ENCODE measurements around the gene LRRC9.

Gene LRRC9

DNA sequence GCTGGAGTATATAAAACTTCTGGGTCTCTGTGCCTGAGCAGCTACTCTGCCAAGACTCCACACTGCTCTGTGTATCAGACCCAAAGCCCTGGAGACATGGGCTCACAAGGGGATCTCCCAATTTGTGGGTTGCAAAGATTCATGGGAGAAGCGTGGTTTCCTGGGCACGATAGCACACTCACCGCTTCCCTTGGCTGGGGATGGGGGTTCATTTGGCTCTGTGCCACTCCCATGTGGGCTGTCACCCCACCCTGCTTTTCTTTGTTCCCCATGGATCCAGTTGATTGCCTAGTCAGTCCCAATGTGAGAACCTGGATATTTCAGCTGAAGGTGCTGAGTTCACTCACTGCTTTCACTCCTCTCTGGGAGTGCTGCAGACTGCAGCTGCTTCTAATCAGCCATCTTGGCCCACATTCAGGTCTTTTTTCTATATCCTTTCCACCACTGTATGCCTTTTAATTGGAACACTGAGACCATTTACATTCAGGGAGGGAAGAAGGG lies 131.8 kb downstream of the LRRC9 start:
- no peaks in the 10 kb centered on the region for H3K9me3 ChIP-seq (ENCODE audit: insufficient read depth, low read depth, low read length)
- no peak overlapping the region for H3K4me2 ChIP-seq (ENCODE audit: low read depth, low read length, poor library complexity, severe bottlenecking)
- no peaks in the 10 kb centered on the region for H3K27me3 ChIP-seq (ENCODE audit: insufficient read depth, low read length, poor library complexity, severe bottlenecking)
- H3K4me1 ChIP-seq (ENCODE audit: insufficient read depth, low read length, poor library complexity, severe bottlenecking): peaks cover 10% of the 10 kb centered on the region
- H3K9ac ChIP-seq (ENCODE audit: low read depth, low read length, poor library complexity, severe bottlenecking): no peak overlapping the region
- H3F3A ChIP-seq (ENCODE audit: low read depth): no peaks in the 10 kb centered on the region
- H2AFZ ChIP-seq (ENCODE audit: low read length): peak overlapping the region; percentile 58
- H4K20me1 ChIP-seq (ENCODE audit: insufficient read depth, low read length, poor library complexity, severe bottlenecking): no peaks in the 10 kb centered on the region
- no peaks in the 10 kb centered on the region for H3K36me3 ChIP-seq (ENCODE audit: insufficient read depth, low read length)
- TF ChIP-seq EZH2phosphoT487 (IDR thresholded peaks at IDR 0.05; ENCODE audit: borderline replicate concordance): no peak
- TF ChIP-seq, protein P1, sequence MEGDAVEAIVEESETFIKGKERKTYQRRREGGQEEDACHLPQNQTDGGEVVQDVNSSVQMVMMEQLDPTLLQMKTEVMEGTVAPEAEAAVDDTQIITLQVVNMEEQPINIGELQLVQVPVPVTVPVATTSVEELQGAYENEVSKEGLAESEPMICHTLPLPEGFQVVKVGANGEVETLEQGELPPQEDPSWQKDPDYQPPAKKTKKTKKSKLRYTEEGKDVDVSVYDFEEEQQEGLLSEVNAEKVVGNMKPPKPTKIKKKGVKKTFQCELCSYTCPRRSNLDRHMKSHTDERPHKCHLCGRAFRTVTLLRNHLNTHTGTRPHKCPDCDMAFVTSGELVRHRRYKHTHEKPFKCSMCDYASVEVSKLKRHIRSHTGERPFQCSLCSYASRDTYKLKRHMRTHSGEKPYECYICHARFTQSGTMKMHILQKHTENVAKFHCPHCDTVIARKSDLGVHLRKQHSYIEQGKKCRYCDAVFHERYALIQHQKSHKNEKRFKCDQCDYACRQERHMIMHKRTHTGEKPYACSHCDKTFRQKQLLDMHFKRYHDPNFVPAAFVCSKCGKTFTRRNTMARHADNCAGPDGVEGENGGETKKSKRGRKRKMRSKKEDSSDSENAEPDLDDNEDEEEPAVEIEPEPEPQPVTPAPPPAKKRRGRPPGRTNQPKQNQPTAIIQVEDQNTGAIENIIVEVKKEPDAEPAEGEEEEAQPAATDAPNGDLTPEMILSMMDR (conservative IDR thresholded peaks at IDR 0.05; ENCODE audit: low read length): no peak
- no peaks in the 10 kb centered on the region for H3K9me2 ChIP-seq (replicated peaks; ENCODE audit: low read depth, low read length)
- H3K4me3 ChIP-seq (ENCODE audit: low read length, poor library complexity, severe bottlenecking): no peak overlapping the region
- H3K79me2 ChIP-seq (ENCODE audit: insufficient read depth, low read length): no peaks in the 10 kb centered on the region

DNA sequence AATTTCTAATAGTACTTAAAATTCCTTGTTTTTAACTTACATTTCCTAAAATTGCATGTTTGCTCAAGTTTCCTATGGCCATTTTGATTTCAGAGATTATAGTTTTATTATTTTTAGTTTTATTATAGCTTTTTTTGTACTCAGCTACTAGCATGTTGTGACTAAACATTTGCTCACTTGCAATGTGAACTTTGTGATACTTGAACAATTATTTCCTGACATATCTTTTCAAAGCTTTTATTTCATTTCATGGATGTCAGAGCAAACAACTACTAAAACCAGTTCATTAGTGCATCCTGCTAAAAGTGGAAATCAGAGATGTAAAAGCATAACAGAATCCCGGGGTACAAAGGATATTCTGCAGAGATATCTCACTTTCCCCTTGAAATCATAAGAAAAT lies 138.1 kb downstream of the LRRC9 start:
- H3K4me3 ChIP-seq (ENCODE audit: low read length, poor library complexity, severe bottlenecking): no peak overlapping the region
- no peaks in the 10 kb centered on the region for H3F3A ChIP-seq (ENCODE audit: low read depth)
- no peak overlapping the region for H2AFZ ChIP-seq (ENCODE audit: low read length)
- no peaks in the 10 kb centered on the region for H3K79me2 ChIP-seq (ENCODE audit: insufficient read depth, low read length)
- no peaks in the 10 kb centered on the region for H3K27me3 ChIP-seq (ENCODE audit: insufficient read depth, low read length, poor library complexity, severe bottlenecking)
- no peaks in the 10 kb centered on the region for H3K4me1 ChIP-seq (ENCODE audit: insufficient read depth, low read length, poor library complexity, severe bottlenecking)
- no peak overlapping the region for H3K4me2 ChIP-seq (ENCODE audit: low read depth, low read length, poor library complexity, severe bottlenecking)
- TF ChIP-seq, protein P1 (conservative IDR thresholded peaks at IDR 0.05; ENCODE audit: low read length): no peak
- TF ChIP-seq EZH2phosphoT487 (IDR thresholded peaks at IDR 0.05; ENCODE audit: borderline replicate concordance): no peak
- H3K9me3 ChIP-seq (ENCODE audit: insufficient read depth, low read depth, low read length): no peaks in the 10 kb centered on the region
- no peaks in the 10 kb centered on the region for H3K9me2 ChIP-seq (replicated peaks; ENCODE audit: low read depth, low read length)
- no peak overlapping the region for H3K9ac ChIP-seq (ENCODE audit: low read depth, low read length, poor library complexity, severe bottlenecking)
- no peaks in the 10 kb centered on the region for H4K20me1 ChIP-seq (ENCODE audit: insufficient read depth, low read length, poor library complexity, severe bottlenecking)
- no peaks in the 10 kb centered on the region for H3K36me3 ChIP-seq (ENCODE audit: insufficient read depth, low read length)

DNA sequence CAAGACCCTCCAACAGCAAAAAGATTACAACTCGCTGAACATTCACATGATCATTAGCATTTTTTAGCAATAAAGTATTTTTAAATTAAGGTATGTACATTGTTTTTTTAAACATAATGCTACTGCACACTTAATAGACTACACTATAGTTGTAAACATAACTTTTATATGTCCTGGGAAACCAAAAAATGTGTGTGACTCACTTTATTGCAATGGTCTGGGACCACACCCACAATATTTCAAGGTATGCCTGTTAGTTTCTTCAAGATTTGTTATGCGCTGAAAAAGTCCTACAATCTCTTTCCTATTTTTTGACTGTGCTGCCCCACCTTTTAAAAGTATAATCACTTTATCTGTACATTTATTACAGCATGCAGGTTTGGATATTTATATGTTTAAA lies 141.4 kb downstream of the LRRC9 start:
- H3K4me2 ChIP-seq (ENCODE audit: low read depth, low read length, poor library complexity, severe bottlenecking): no peak overlapping the region

More for the DNA sequence above, 141.4 kb downstream of the LRRC9 start:
- no peak overlapping the region for H3K4me3 ChIP-seq (ENCODE audit: low read length, poor library complexity, severe bottlenecking)
- H4K20me1 ChIP-seq (ENCODE audit: insufficient read depth, low read length, poor library complexity, severe bottlenecking): no peaks in the 10 kb centered on the region
- TF ChIP-seq, protein P1 (conservative IDR thresholded peaks at IDR 0.05; ENCODE audit: low read length): no peak
- no peak for TF ChIP-seq EZH2phosphoT487 (IDR thresholded peaks at IDR 0.05; ENCODE audit: borderline replicate concordance)
- no peaks in the 10 kb centered on the region for H3F3A ChIP-seq (ENCODE audit: low read depth)
- no peaks in the 10 kb centered on the region for H3K9me3 ChIP-seq (ENCODE audit: insufficient read depth, low read depth, low read length)
- H3K9me2 ChIP-seq (replicated peaks; ENCODE audit: low read depth, low read length): no peaks in the 10 kb centered on the region
- no peak overlapping the region for H3K9ac ChIP-seq (ENCODE audit: low read depth, low read length, poor library complexity, severe bottlenecking)
- no peaks in the 10 kb centered on the region for H3K36me3 ChIP-seq (ENCODE audit: insufficient read depth, low read length)
- no peaks in the 10 kb centered on the region for H3K27me3 ChIP-seq (ENCODE audit: insufficient read depth, low read length, poor library complexity, severe bottlenecking)
- no peak overlapping the region for H2AFZ ChIP-seq (ENCODE audit: low read length)
- H3K4me1 ChIP-seq (ENCODE audit: insufficient read depth, low read length, poor library complexity, severe bottlenecking): no peaks in the 10 kb centered on the region
- H3K79me2 ChIP-seq (ENCODE audit: insufficient read depth, low read length): no peaks in the 10 kb centered on the region
